IMR-90 (cell line): ENCODE measurements around the gene IL17B. TPM values are rescaled to one million over a fixed set of nuclear protein-coding genes. Genes with fewer than 3 reads are reported as not detected.

Experiments
- ATAC-seq: fragments of 200-7000 bp; cut with Tn5 transposase; 2 replicates; pipeline ENCODE4 v1.9.1; 2020; ENCODE audit warnings: low read depth, mild to moderate bottlenecking, moderate library complexity
- BruUV-seq: library from RNA; stranded (reverse); fragments of 400-500 nt; replicated peaks from 2 replicates; lab custom pipeline; 2021; lab: Mats Ljungman, UMichigan
- CTCF ChIA-PET: fragments of 300-600 bp; formaldehyde crosslinking; extraction: SDS; loops from one replicate; lab custom pipeline; 2021; ENCODE audit warnings: antibody characterized with exemption; lab: Yijun Ruan, JAX
- POLR2A ChIA-PET: fragments of 300-600 bp; sonication (Branson Sonifier 250); formaldehyde crosslinking; loops from one replicate; lab custom pipeline; 2022; ENCODE audit warnings: antibody characterized with exemption; ENCODE audit not compliant: unreplicated experiment; lab: Charles Lee
- DNase-seq: peaks from one replicate; pipeline ENCODE4 v3.0.0; 2013
- H2AFZ ChIP-seq: replicated peaks from 2 replicates; pipeline ENCODE3; 2013; ENCODE audit warnings: low read length, mild to moderate bottlenecking; ENCODE audit not compliant: poor library complexity
- H2AK5ac ChIP-seq: 2 replicates; pipeline ENCODE4 v1.6.1; 2013; ENCODE audit warnings: low read depth, low read length, inconsistent platforms
- H2AK9ac ChIP-seq: replicated peaks from 2 replicates; pipeline ENCODE3; 2013; ENCODE audit warnings: mild to moderate bottlenecking, low read depth, low read length, moderate library complexity; ENCODE audit not compliant: poor library complexity
- H2BK120ac ChIP-seq: 2 replicates; pipeline ENCODE4 v1.6.1; 2013; ENCODE audit warnings: low read depth, low read length, inconsistent platforms
- H2BK15ac ChIP-seq: 3 replicates; pipeline ENCODE4 v1.6.1; 2013; ENCODE audit warnings: low read depth, low read length, inconsistent platforms
- H2BK20ac ChIP-seq: 2 replicates; pipeline ENCODE4 v1.6.1; 2013; ENCODE audit warnings: low read depth, mild to moderate bottlenecking, inconsistent platforms, low read length, moderate library complexity
- H2BK5ac ChIP-seq: 2 replicates; pipeline ENCODE4 v1.6.1; 2013; ENCODE audit warnings: mild to moderate bottlenecking, low read depth, low read length, inconsistent platforms; ENCODE audit not compliant: poor library complexity, severe bottlenecking
- H3K14ac ChIP-seq: replicated peaks from 2 replicates; pipeline ENCODE4 v1.6.1; 2013; ENCODE audit warnings: low read depth, low read length, inconsistent platforms
- H3K18ac ChIP-seq: 2 replicates; pipeline ENCODE4 v1.6.1; 2013; ENCODE audit warnings: low read depth, low read length, control low read depth
- H3K23ac ChIP-seq: 2 replicates; pipeline ENCODE4 v1.6.1; 2013; ENCODE audit warnings: low read depth, low read length, inconsistent platforms
- H3K27ac ChIP-seq: 2 replicates; pipeline ENCODE4 v1.5.1; 2013; ENCODE audit warnings: mild to moderate bottlenecking, control low read depth, low read length; ENCODE audit not compliant: insufficient read depth
- H3K27me3 ChIP-seq: 2 replicates; pipeline ENCODE4 v1.6.1; 2013; ENCODE audit warnings: low read length; ENCODE audit not compliant: control insufficient read depth, insufficient read depth
- H3K36me3 ChIP-seq: 2 replicates; pipeline ENCODE4 v1.6.1; 2013; ENCODE audit warnings: low read length, mixed read lengths; ENCODE audit not compliant: control insufficient read depth, insufficient read depth
- H3K4ac ChIP-seq: 2 replicates; pipeline ENCODE4 v1.6.1; 2013; ENCODE audit warnings: low read depth, low read length, inconsistent platforms
- H3K4me1 ChIP-seq: 2 replicates; pipeline ENCODE4 v1.6.1; 2013; ENCODE audit warnings: low read length, mixed read lengths; ENCODE audit not compliant: control insufficient read depth, insufficient read depth
- H3K4me2 ChIP-seq: 2 replicates; pipeline ENCODE4 v1.6.1; 2013; ENCODE audit warnings: low read depth, mild to moderate bottlenecking, control low read depth, low read length, moderate library complexity
- H3K4me3 ChIP-seq: 2 replicates; pipeline ENCODE4 v1.5.1; 2013; ENCODE audit warnings: low read depth, mild to moderate bottlenecking, control low read depth, low read length, moderate library complexity; ENCODE audit not compliant: insufficient read depth
- H3K56ac ChIP-seq: 2 replicates; pipeline ENCODE4 v1.6.1; 2013; ENCODE audit warnings: low read length, inconsistent platforms; ENCODE audit not compliant: insufficient read depth; ENCODE audit errors: extremely low read depth
- H3K79me1 ChIP-seq, 2 experiments: 2 replicates each; pipeline ENCODE4 v1.6.1; 2013; ENCODE audit warnings: low read length in 2 of 2, inconsistent platforms in 1 of 2, low read depth in 1 of 2
- H3K9ac ChIP-seq: 2 replicates; pipeline ENCODE4 v1.6.1; 2013; ENCODE audit warnings: low read depth, low read length, control low read depth
- H3K9me1 ChIP-seq: 2 replicates; pipeline ENCODE4 v1.6.1; 2013; ENCODE audit warnings: low read length, inconsistent platforms; ENCODE audit not compliant: insufficient read depth
- H3K9me3 ChIP-seq: 2 replicates; pipeline ENCODE4 v1.6.1; 2013; ENCODE audit warnings: low read length; ENCODE audit not compliant: control insufficient read depth, insufficient read depth
- H4K20me1 ChIP-seq: 2 replicates; pipeline ENCODE4 v1.6.1; 2013; ENCODE audit warnings: low read length, inconsistent platforms; ENCODE audit not compliant: insufficient read depth
- H4K5ac ChIP-seq: 2 replicates; pipeline ENCODE4 v1.6.1; 2013; ENCODE audit warnings: mild to moderate bottlenecking, low read depth, low read length, control low read depth
- H4K8ac ChIP-seq, 2 experiments: 2 replicates each; pipeline ENCODE4 v1.6.1; 2013; ENCODE audit warnings: low read depth in 2 of 2, low read length in 2 of 2, control low read depth in 1 of 2, inconsistent platforms in 1 of 2
- H4K91ac ChIP-seq: 2 replicates; pipeline ENCODE4 v1.6.1; 2013; ENCODE audit warnings: low read depth, low read length, inconsistent platforms; ENCODE audit not compliant: insufficient read depth
- CHD1 ChIP-seq: IDR thresholded peaks from 2 replicates; pipeline ENCODE4 v1.6.1; 2012; ENCODE audit warnings: low read depth, low read length, improper control_type of control experiment
- CTCF ChIP-seq: conservative IDR thresholded peaks from 2 replicates; pipeline ENCODE4 v1.5.1; 2012; ENCODE audit warnings: mild to moderate bottlenecking, low read depth, low read length, improper control_type of control experiment
- FOS ChIP-seq: fragments of 150-350 bp; IDR thresholded peaks from 2 replicates; pipeline ENCODE4 v1.6.1; 2016; ENCODE audit warnings: low read depth, low read length
- MAFK ChIP-seq: IDR thresholded peaks from 2 replicates; pipeline ENCODE4 v1.6.1; 2012; ENCODE audit warnings: low read depth, low read length, improper control_type of control experiment
- MAZ ChIP-seq: IDR thresholded peaks from 2 replicates; pipeline ENCODE4 v1.6.1; 2012; ENCODE audit warnings: low read depth, mild to moderate bottlenecking, low read length, improper control_type of control experiment, moderate library complexity, borderline replicate concordance
- MXI1 ChIP-seq: IDR thresholded peaks from 2 replicates; pipeline ENCODE4 v1.6.1; 2012; ENCODE audit warnings: low read depth, mild to moderate bottlenecking, low read length, moderate library complexity, borderline replicate concordance
- NFE2L2 ChIP-seq: fragments of 150-350 bp; IDR thresholded peaks from 2 replicates; pipeline ENCODE4 v1.6.1; 2016; ENCODE audit warnings: low read depth, mild to moderate bottlenecking, low read length
- POLR2A ChIP-seq: IDR thresholded peaks from 2 replicates; pipeline ENCODE4 v1.6.1; 2012; ENCODE audit warnings: mild to moderate bottlenecking, low read depth, low read length
- RCOR1 ChIP-seq: IDR thresholded peaks from 2 replicates; pipeline ENCODE4 v1.6.1; 2012; ENCODE audit warnings: mild to moderate bottlenecking, low read length, improper control_type of control experiment; ENCODE audit not compliant: insufficient replicate concordance
- RFX5 ChIP-seq: IDR thresholded peaks from 2 replicates; pipeline ENCODE4 v1.8.0; 2012; ENCODE audit warnings: low read depth, mild to moderate bottlenecking, low read length, moderate library complexity
- SMC3 ChIP-seq: fragments of 150-350 bp; IDR thresholded peaks from 2 replicates; pipeline ENCODE4 v1.6.1; 2016; ENCODE audit warnings: low read depth, mild to moderate bottlenecking, antibody characterized with exemption, low read length, moderate library complexity
- USF2 ChIP-seq: fragments of 150-350 bp; IDR thresholded peaks from 2 replicates; pipeline ENCODE4 v1.6.1; 2017; ENCODE audit warnings: mild to moderate bottlenecking, antibody characterized with exemption, low read length, low read depth
- WGBS, 2 experiments: methylation state at CpG; one replicate each; pipeline versions ENCODE4 v1.1.5 to v1.1.7; 2013; ENCODE audit warnings: missing lambda C conversion rate in 2 of 2; ENCODE audit not compliant: insufficient read length in 1 of 2; ENCODE audit errors: extremely low coverage in 2 of 2; 5-methylcytosine and 5-hydroxymethylcytosine counted together
- dilution Hi-C: fragments of 300-500 bp; cut with HindIII; formaldehyde crosslinking; loops from one replicate; pipeline ENCODE4 v1.14.3; 2018; ENCODE audit warnings: low sequenced_read_pairs; ENCODE audit not compliant: unreplicated experiment
- in situ Hi-C: fragments of 300-500 bp; cut with MboI; formaldehyde crosslinking; loops from 3 replicates; pipeline ENCODE4 v1.14.3; 2019; ENCODE audit warnings: low sequenced_read_pairs, inconsistent platforms, mixed read lengths
- intact Hi-C: fragments of 100-400 bp; cut with micrococcal nuclease; formaldehyde crosslinking; loops from 2 replicates; pipeline ENCODE4 v1.10.0; 2022
- polyA plus RNA-seq, 3 experiments: library from polyadenylated mRNA; depleted of rRNA; stranded (reverse); fragments of >200 nt; gene quantifications; 2 replicates each; pipeline ENCODE4 v1.2.3, GENCODE V29; 2012; ENCODE audit warnings: low replicate concordance in 1 of 3
- total RNA-seq: library from RNA; depleted of rRNA; stranded (reverse); fragments of >200 nt; gene quantifications from 2 replicates; pipeline ENCODE4 v1.2.3, GENCODE V29; 2012

IL17B gene
- total and polyA plus RNA-seq, 2 of the 4 experiments (the other 2 are of a cell fraction): 0.31 TPM; not detected in 1

- Histone ChIP-seq H2AK9ac (no peak overlapping the region), H2BK15ac (no peak overlapping the region), H3K79me1 (no peaks in the 10 kb centered on the region; a peak in 1 of 4 replicates), H3K9ac (no peak overlapping the region), H3K4ac (no peak overlapping the region), H2BK120ac (no peak overlapping the region), H3K23ac (no peak overlapping the region), H4K91ac (no peak overlapping the region), H2BK5ac (no peak overlapping the region), H3K27ac (no peak overlapping the region), H3K18ac (no peak overlapping the region), H3K9me1 (peaks cover 5% of the 10 kb centered on the region; the same call in 1 of the 2 replicates), H4K8ac (peak overlapping the region in 1 of 2 experiments; percentile 60; a peak in 1 of 4 replicates), H3K27me3 (no peaks in the 10 kb centered on the region), H3K4me2 (no peak overlapping the region), H3K56ac (no peak overlapping the region), H3K4me3 (no peak overlapping the region), H2AK5ac (no peak overlapping the region), H4K20me1 (no peaks in the 10 kb centered on the region), H3K36me3 (no peaks in the 10 kb centered on the region), H3K9me3 (no peaks in the 10 kb centered on the region), H3K14ac (no peak overlapping the region), H4K5ac (no peak overlapping the region), H2BK20ac (no peak overlapping the region), H2AFZ (peak overlapping the region; percentile 81), H3K4me1 (0 out of 2 replicates have a peak, but pooled peaks cover 2% of the 10 kb centered on the region)
- in situ Hi-C loops: no loop called here
- BruUV-seq: no TSS peak
- intact Hi-C loops: loop anchor here (1.0 to 5.0 kb wide), 4 partner anchors 66 to 249 kb away; no protein-coding TSS in a partner anchor
- ChIA-PET CTCF (interaction anchor here (0.6 to 2.3 kb wide), 13 partner anchors 10 to 197 kb away, joined by 3 to 14 read pairs (median 4); partner anchors contain the start of gene PCYOX1L), POLR2A (no interaction called here)
- DNase-seq (no peak), ATAC-seq (no peak)
- no peak for TF ChIP-seq FOS
- TF ChIP-seq MAFK: no peak
- no peak for TF ChIP-seq RFX5
- no peak for TF ChIP-seq CHD1
- TF ChIP-seq POLR2A: no peak
- TF ChIP-seq USF2: no peak
- no peak for TF ChIP-seq SMC3
- no peak for TF ChIP-seq NFE2L2
- no peak for TF ChIP-seq RCOR1
- no peak for TF ChIP-seq MXI1
- no peak for TF ChIP-seq CTCF
- no peak for TF ChIP-seq MAZ
- 88% methylated on average over 15 of the region's 22 CpGs; no CpG with 5 or more reads in 1 of the 2 experiments for WGBS, 2 experiments
- dilution Hi-C loops: no loop called here
Measured at GRCh38 chr5:149367972-149368645, 11.0 kb downstream of the IL17B start.
